Body of pancreas (tissue), 4 donors: ENCODE data around the gene PPP1R37. TPM values are rescaled to one million over a fixed set of nuclear protein-coding genes. Genes with fewer than 3 reads are reported as not detected.

Experiments
- ATAC-seq: fragments of 150-250 bp; one replicate; pipeline ENCODE4 v1.9.1; 2016
- DNase-seq, 4 donors: peaks; one replicate each; pipeline ENCODE4 v3.0.0-alpha.2; 2019
- H3K27ac ChIP-seq, 4 donors: fragments of 200-600 bp; sonication (generic); 1 replicate in 3 of 4; 2 replicates in 1 of 4; pipeline versions ENCODE4 v1.5.1 to v1.6.1; 2016 to 2019; ENCODE audit warnings: mild to moderate bottlenecking in 1 of 4, mixed read lengths in 1 of 4, moderate library complexity in 1 of 4
- H3K27me3 ChIP-seq, 2 donors: fragments of 200-600 bp; sonication (generic); one replicate each; pipeline ENCODE4 v1.6.0; 2016; ENCODE audit warnings: mild to moderate bottlenecking in 1 of 2
- H3K36me3 ChIP-seq, 2 donors: fragments of 200-600 bp; sonication (generic); replicated peaks in 1 of 2; 2 replicates each; pipeline ENCODE4 v1.5.1; 2016; ENCODE audit warnings: low read depth in 2 of 2; ENCODE audit not compliant: insufficient read depth in 1 of 2
- H3K4me1 ChIP-seq: fragments of 200-600 bp; sonication (generic); one replicate; pipeline ENCODE4 v1.6.0; 2016
- H3K4me3 ChIP-seq, 2 donors: fragments of 200-600 bp; sonication (generic); 1 replicate in 1 of 2; 2 replicates in 1 of 2; pipeline ENCODE4 v1.5.1; 2016 to 2019
- H3K9me3 ChIP-seq, 3 donors: fragments of 200-600 bp; sonication (generic); 1 replicate in 2 of 3; 2 replicates in 1 of 3; pipeline ENCODE4 v1.5.1; 2016
- CTCF ChIP-seq, 7 experiments: fragments of 450-650 bp in 4 of 7; fragments of 200-600 bp in 3 of 7; sonication (generic) in 3 of 7; IDR thresholded peaks; one replicate each; pipeline ENCODE4 v1.5.1; 2016 to 2019; ENCODE audit warnings: antibody characterized with exemption in 7 of 7
- POLR2A ChIP-seq, 3 donors: fragments of 450-650 bp; IDR thresholded peaks; one replicate each; pipeline ENCODE4 v1.6.1; 2016; ENCODE audit warnings: antibody characterized with exemption in 3 of 3, mild to moderate bottlenecking in 2 of 3
- WGBS, 2 donors: methylation state at CpG; one replicate each; pipeline ENCODE4 v1.1.5; 2017; 5-methylcytosine and 5-hydroxymethylcytosine counted together
- intact Hi-C: fragments of 100-400 bp; cut with DNase I; formaldehyde crosslinking; loops from one replicate; pipeline ENCODE4 v1.15.1; 2023
- total RNA-seq, 2 donors: library from RNA; depleted of rRNA; stranded (reverse); fragments of >200 nt; gene quantifications; one replicate each; pipeline ENCODE4 v1.1.0, GENCODE V29; 2016

Gene PPP1R37
- total RNA-seq, 2 donors from 2014 or later = 16.6 to 49.8 TPM

- ATAC-seq (no peak), DNase-seq (no peak)
- Histone ChIP-seq H3K27ac (no peak overlapping the region), H3K27me3 (no peaks in the 10 kb centered on the region), H3K4me3 (no peak overlapping the region), H3K4me1 (no peaks in the 10 kb centered on the region), H3K36me3 (peaks cover 4 to 7% of the 10 kb centered on the region in 2 donors), H3K9me3 (no peaks in the 10 kb centered on the region)
- WGBS, 2 donors = 96 to 97% methylated on average over 31 to 50 of the region's 53 CpGs
- intact Hi-C loops = no loop called here
- no peak for TF ChIP-seq POLR2A (IDR thresholded peaks at IDR 0.05)
Observed at GRCh38 chr19:45144431-45145269, 51.7 kb downstream of the PPP1R37 start.

GRCh38 chr19:45145270-45146189 is 52.6 kb downstream of the PPP1R37 start:
- Histone ChIP-seq H3K36me3 (peaks cover 4 to 7% of the 10 kb centered on the region in 2 donors), H3K4me1 (no peaks in the 10 kb centered on the region), H3K9me3 (no peaks in the 10 kb centered on the region), H3K27me3 (no peaks in the 10 kb centered on the region), H3K4me3 (no peak overlapping the region), H3K27ac (no peak overlapping the region)
- intact Hi-C loops = no loop called here
- DNase-seq (no peak), ATAC-seq (no peak)
- 90 to 94% methylated on average over 2 to 38 of the region's 54 CpGs for WGBS, 2 donors
- TF ChIP-seq CTCF (IDR thresholded peaks at IDR 0.05) (no peak), POLR2A (IDR thresholded peaks at IDR 0.05) (no peak)

GRCh38 chr19:45146251-45146650 is 53.3 kb downstream of the PPP1R37 start:
- DNase-seq (no peak), ATAC-seq (no peak)
- peaks cover 0 to 3% of the 10 kb centered on the region in 2 donors for H3K27me3 ChIP-seq
- no peaks in the 10 kb centered on the region for H3K4me1 ChIP-seq
- no peak overlapping the region for H3K4me3 ChIP-seq
- no peak for TF ChIP-seq POLR2A (IDR thresholded peaks at IDR 0.05)
- TF ChIP-seq CTCF (IDR thresholded peaks at IDR 0.05) = no peak
- WGBS, 2 donors = 84 to 100% methylated on average over 2 to 13 of the region's 13 CpGs
- intact Hi-C loops = no loop called here
- H3K9me3 ChIP-seq = no peaks in the 10 kb centered on the region
- no peak overlapping the region for H3K27ac ChIP-seq
- H3K36me3 ChIP-seq = peaks cover 4 to 7% of the 10 kb centered on the region in 2 donors

GRCh38 chr19:45146741-45147205 is 53.8 kb downstream of the PPP1R37 start:
- intact Hi-C loops = no loop called here
- 89 to 94% methylated on average over 6 to 18 of the region's 18 CpGs for WGBS, 2 donors
- H3K27ac ChIP-seq = no peak overlapping the region

More at GRCh38 chr19:45146741-45147205, 53.8 kb downstream of the PPP1R37 start:
- no peaks in the 10 kb centered on the region for H3K9me3 ChIP-seq
- H3K27me3 ChIP-seq = peaks cover 0 to 9% of the 10 kb centered on the region in 2 donors
- TF ChIP-seq POLR2A (IDR thresholded peaks at IDR 0.05) (no peak), CTCF (IDR thresholded peaks at IDR 0.05) (no peak)
- H3K36me3 ChIP-seq = peaks cover 4 to 5% of the 10 kb centered on the region in 2 donors
- ATAC-seq (no peak), DNase-seq (no peak)
- peaks cover 1% of the 10 kb centered on the region for H3K4me1 ChIP-seq
- H3K4me3 ChIP-seq = no peak overlapping the region
